Upper lobe of right lung (tissue), 1 donor: ENCODE data around the gene KIAA2012. TPM values are rescaled to one million over a fixed set of nuclear protein-coding genes. Genes with fewer than 3 reads are reported as not detected.

Experiments
- ATAC-seq: fragments of 200-7000 bp; cut with Tn5 transposase; one replicate; pipeline ENCODE4 v1.9.1; 2020; ENCODE audit warnings: mild to moderate bottlenecking, moderate library complexity
- DNase-seq: peaks from one replicate; pipeline ENCODE4 v3.0.0-alpha.2; 2020
- H3K27ac ChIP-seq: fragments of 200-600 bp; one replicate; pipeline ENCODE4 v1.8.0; 2022
- H3K27me3 ChIP-seq: fragments of 200-600 bp; one replicate; pipeline ENCODE4 v1.8.0; 2022; ENCODE audit warnings: mild to moderate bottlenecking
- H3K36me3 ChIP-seq: fragments of 200-600 bp; one replicate; pipeline ENCODE4 v1.8.0; 2022
- H3K4me1 ChIP-seq: fragments of 200-600 bp; one replicate; pipeline ENCODE4 v1.8.0; 2022
- H3K4me3 ChIP-seq: fragments of 200-600 bp; one replicate; pipeline ENCODE4 v1.8.0; 2022; ENCODE audit warnings: mild to moderate bottlenecking
- H3K9me3 ChIP-seq: fragments of 200-600 bp; one replicate; pipeline ENCODE4 v1.8.0; 2022
- CTCF ChIP-seq: fragments of 200-600 bp; IDR thresholded peaks from one replicate; pipeline ENCODE4 v1.8.0; 2022; ENCODE audit warnings: antibody characterized with exemption
- intact Hi-C: fragments of 100-400 bp; cut with DNase I; formaldehyde crosslinking; loops from one replicate; pipeline ENCODE4 v1.11.0; 2022
- total RNA-seq: library from RNA; stranded (reverse); fragmentation: NEBNext Ultra II Directional; extraction: Animal tissue kit (Norgen Biotek cat#: 25700); gene quantifications from one replicate; pipeline ENCODE4 v1.2.1, GENCODE V29; 2021
- donor health status: DM: no; HTN: yes; CAD: no; lungs with severe emphysema.

The KIAA2012 gene
- total RNA-seq, 1 donor from 2014 or later: not detected

- Histone ChIP-seq H3K27me3 (no peaks in the 10 kb centered on the region), H3K9me3 (no peaks in the 10 kb centered on the region), H3K36me3 (no peaks in the 10 kb centered on the region), H3K4me3 (no peak overlapping the region), H3K4me1 (peaks cover 4% of the 10 kb centered on the region), H3K27ac (no peak overlapping the region)
- ATAC-seq (no peak), DNase-seq (no peak)
- TF ChIP-seq CTCF: no peak
- intact Hi-C loops: no loop called here
These were observed 50.1 kb downstream of the KIAA2012 start for GRCh38 chr2:202122980-202123720.

GRCh38 chr2:202124286-202124685 lies 51.2 kb downstream of the KIAA2012 start:
- Histone ChIP-seq H3K27ac (no peak overlapping the region), H3K4me1 (peaks cover 4% of the 10 kb centered on the region), H3K36me3 (no peaks in the 10 kb centered on the region), H3K9me3 (no peaks in the 10 kb centered on the region), H3K4me3 (no peak overlapping the region), H3K27me3 (no peaks in the 10 kb centered on the region)
- no peak for TF ChIP-seq CTCF
- ATAC-seq: no peak
- no peak for DNase-seq
- intact Hi-C loops: no loop called here

GRCh38 chr2:202127687-202128331 lies 54.8 kb downstream of the KIAA2012 start:
- DNase-seq (no peak), ATAC-seq (peak; percentile 34)
- H3K27ac ChIP-seq: no peak overlapping the region

GRCh38 chr2:202129841-202130240 lies 56.8 kb downstream of the KIAA2012 start:
- intact Hi-C loops: no loop called here
- Histone ChIP-seq H3K9me3 (no peaks in the 10 kb centered on the region), H3K36me3 (no peaks in the 10 kb centered on the region), H3K27ac (no peak overlapping the region), H3K4me3 (no peak overlapping the region), H3K4me1 (peaks cover 4% of the 10 kb centered on the region), H3K27me3 (no peaks in the 10 kb centered on the region)
- TF ChIP-seq CTCF: no peak
- no peak for ATAC-seq
- no peak for DNase-seq

More at GRCh38 chr2:202127687-202128331, 54.8 kb downstream of the KIAA2012 start:
- Histone ChIP-seq H3K27me3 (no peaks in the 10 kb centered on the region), H3K36me3 (no peaks in the 10 kb centered on the region), H3K9me3 (no peaks in the 10 kb centered on the region), H3K4me3 (no peak overlapping the region), H3K4me1 (peaks cover 4% of the 10 kb centered on the region)
- no peak for TF ChIP-seq CTCF
- intact Hi-C loops: no loop called here

- no peak for ATAC-seq
- DNase-seq: no peak
- intact Hi-C loops: no loop called here
- Histone ChIP-seq H3K4me3 (no peak overlapping the region), H3K9me3 (no peaks in the 10 kb centered on the region), H3K27ac (no peak overlapping the region), H3K4me1 (peaks cover 8% of the 10 kb centered on the region), H3K27me3 (no peaks in the 10 kb centered on the region), H3K36me3 (no peaks in the 10 kb centered on the region)
- no peak for TF ChIP-seq CTCF
These were observed 60.3 kb downstream of the KIAA2012 start for GRCh38 chr2:202133200-202133908.
